Stimulated activated CD8-positive, alpha-beta memory T cell treated with anti-CD3 and anti-CD28 coated beads, Interleukin-7, amount 100 ng/mL, for 1 hour (primary cell): Measurements from ENCODE around the gene CDH1.
"Not testable (repeated sequence)": the region's sequence is repeated elsewhere in the genome, so short reads cannot be mapped to it uniquely, and the experiment has no call there.

Experiments used
- DNase-seq, 2 donors: peaks; one replicate each; pipeline ENCODE4 v3.0.0-alpha.2; 2020; ENCODE audit warnings: low read depth in 2 of 2

The CDH1 gene

DNA sequence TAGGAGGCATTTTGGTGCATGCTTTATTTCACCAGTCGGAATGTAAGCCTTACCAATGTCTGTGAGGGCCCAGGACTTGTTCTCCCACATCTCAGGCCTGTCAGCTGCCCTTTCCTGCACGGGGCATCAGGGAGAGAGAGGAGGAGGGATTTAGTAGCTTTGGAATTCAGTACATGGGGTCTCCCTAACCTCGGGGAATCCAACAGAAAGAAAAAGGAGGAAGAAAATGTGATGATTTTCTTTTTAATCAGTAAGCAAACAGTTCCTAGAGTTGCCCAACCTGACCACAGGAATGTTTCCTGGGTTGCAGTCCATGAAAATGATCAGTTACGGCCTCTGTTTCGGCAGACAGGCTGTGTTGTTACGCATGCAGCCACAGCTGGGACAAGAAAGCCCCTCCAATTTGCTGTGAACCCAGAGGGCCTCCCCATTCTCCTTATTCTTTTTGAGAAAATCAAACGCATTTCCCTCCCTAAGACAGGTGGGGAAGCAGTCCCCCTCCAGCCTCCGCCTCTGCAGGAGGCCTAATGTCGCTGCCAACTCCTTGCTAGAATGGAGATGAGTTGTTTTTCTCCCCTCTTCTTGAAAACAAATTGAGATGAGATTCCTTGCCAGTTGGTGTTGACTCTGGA, 53.2 kb downstream of the CDH1 start:
- no peak for DNase-seq

DNA sequence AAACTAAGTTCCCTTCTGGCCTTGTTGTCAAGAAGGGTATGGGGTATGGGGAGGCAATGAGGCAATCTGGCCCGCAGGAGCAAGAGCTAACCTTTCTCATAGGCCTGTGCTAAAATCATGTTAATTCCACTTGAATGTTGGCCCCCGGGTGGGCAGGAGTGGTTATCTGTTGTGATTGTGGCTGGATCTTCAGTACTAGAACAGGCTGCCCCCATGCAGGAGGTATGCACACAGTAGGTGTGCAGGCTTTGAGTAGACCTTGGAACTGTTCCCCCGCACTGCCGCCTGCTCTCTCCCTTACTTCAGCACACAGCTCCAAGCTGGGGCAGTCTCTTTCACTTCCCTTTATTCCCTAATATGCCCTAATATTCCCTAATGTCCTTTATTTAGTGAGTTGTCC, 53.9 kb downstream of the CDH1 start:
- DNase-seq = no peak

DNA sequence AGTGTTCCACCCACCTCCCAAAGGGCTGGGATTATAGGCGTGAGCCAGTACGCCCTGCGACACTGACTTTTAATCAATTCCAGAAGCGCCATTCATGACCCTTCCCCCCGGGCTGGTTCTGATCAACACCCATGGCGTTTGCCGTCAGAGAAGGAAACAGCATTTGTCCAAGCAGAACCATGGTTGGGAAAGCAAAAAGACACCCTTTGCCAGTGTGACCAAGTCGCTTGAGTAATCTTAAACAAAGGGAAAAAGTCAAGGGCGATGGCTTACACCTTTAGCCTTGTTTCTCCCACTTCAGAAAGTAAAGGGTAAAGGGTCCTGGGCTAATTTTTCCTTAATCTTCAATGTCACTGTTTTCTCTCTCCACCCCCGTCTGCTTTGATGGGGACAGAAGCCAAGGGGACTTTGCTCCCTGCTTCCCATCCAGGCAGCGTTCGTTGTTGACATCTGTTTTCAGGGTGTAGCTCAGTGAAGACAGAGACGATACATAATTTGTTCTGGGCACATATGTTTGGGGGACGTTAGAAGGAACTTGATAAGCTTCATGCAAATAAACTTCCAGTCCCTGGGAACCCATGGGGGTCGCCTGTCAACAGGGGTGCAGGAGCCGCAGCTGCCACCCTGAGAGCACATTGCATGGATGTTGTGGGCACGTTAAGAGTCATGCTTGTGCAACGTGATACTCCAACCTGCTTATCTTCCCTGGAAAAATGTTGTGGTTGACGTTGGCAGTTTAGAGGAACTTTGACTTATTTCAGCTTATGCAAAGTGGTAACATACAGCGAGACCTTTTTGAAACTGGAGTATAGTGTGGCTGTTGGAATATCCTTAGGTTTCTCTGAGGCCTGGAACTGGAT, 55.6 kb downstream of the CDH1 start:
- no peak for DNase-seq

DNA sequence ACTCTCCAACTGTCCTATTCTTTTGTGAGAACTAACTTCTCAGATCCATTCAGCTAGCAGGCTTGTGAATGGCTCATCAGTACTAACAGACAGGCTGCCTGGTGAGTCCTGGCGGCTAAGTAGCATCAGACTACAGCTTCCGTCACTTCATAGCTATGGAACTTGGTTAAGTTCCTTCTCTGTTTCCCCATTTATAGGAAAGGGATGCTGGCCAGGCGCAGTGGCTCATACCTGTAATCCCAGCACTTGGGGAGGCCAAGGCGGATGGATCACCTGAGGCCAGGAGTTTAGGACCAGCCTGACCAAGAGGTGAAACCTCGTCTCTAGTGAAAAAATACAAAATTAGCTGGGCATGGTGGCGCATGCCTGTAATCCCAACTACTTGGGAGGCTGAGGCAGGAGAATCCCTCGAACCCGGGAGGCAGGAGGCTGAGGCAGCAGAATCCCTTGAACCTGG, 56.3 kb downstream of the CDH1 start:
- DNase-seq = no peak

DNA sequence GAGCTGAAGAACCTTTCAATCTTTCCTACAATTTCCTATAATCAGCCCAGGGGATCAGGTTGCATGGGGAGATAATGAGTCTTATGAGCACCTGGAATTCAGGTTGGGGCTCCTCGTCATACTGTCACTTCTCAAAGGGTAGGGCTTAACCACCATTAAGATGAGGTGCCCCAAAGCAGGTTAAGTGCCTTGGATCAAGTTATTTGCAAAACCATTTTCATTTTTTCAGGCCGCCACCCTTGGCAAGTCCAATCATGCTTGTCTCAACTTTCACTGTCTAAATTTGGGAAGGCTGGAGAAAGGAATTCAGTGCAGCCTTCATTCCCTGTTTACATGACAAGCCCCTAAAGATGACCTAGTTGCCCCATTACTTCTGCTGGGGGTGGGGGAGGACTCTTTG, 61.3 kb downstream of the CDH1 start:
- no peak for DNase-seq

DNA sequence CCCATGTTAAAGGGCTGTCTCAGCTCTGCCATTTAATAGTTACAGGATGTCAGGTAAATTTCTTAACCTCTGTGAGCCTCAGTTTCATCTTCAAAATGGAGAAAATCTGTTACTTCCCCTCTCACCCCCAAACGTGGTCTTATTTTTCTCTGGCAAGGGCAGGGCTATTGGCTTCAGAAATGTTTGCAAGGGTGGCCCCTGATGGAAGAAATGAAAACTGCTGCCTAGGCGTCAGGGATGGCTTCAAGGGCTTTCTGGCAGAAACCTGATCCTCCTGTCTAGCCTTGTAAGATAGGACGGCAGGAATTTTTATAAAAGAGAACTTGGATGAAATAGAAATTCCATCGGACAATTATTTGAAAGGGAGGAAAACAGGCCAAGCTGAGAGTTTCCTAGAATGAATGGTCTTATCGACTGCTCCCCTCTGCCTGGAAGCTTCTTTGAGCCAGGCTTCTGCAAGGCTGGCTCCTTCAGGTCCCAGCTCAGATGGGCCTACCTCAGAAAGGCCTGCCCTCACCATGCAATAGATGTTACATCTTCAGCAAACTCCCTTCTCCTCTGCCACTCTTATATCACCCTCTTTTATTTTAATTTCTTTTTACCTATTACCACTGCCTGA, 63.3 kb downstream of the CDH1 start:
- DNase-seq = no peak

DNA sequence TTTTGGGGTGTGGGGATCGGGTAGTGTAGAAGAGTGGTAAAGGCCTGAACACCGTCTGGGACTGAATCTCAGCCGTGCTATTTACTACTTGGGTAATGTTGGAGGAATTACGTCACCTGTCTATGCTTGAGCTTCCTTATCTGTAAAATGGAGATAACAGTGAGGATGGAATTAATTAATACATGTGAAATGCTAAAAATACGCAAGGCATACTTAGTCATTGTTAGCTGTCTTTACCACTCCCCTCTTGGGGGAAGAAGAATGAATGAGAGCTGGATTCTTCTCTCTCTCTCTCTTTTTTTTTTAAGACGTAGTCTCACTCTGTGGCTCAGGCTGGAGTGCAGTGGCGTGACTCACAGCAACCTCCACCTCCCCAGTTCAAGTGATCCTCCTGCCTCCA, 65.1 kb downstream of the CDH1 start:
- no peak for DNase-seq

DNA sequence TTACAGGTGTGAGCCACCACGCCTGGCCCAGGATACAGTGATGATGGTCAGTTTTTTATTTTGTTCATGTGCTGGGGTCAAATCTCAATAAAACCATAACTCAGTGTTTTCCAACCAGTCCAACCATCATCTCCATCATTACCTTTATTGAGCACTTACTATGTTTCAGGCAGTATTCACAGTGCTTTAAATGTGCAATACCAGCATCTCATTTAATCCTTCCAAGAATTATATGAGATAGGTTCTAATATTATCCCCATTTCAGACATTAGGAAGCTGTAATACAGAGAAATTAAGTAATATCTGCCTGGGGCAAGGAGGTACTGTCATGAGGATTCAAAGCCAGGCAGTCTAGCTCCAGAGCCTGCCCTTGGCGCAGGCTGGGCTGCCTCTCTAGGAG, 69.3 kb downstream of the CDH1 start:
- no peak for DNase-seq

DNA sequence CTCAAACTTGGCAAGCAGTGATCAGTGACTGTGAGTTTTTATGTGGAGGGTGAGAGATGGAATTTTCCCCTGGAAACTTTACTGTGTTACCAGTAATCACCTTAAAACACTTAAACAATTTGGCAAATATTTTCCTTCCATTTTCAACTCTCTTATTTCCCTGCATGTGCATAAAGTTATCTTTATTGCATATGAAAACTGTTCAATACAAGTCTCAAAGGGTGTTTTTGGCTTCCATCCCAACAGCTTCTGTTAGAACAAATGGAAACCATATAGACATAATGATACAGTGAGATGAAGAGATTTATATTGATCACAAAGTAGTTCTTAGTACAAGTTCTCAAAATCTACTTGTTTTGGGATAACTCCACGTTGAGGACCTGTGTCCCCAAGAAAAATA, 69.9 kb downstream of the CDH1 start:
- DNase-seq = no peak

DNA sequence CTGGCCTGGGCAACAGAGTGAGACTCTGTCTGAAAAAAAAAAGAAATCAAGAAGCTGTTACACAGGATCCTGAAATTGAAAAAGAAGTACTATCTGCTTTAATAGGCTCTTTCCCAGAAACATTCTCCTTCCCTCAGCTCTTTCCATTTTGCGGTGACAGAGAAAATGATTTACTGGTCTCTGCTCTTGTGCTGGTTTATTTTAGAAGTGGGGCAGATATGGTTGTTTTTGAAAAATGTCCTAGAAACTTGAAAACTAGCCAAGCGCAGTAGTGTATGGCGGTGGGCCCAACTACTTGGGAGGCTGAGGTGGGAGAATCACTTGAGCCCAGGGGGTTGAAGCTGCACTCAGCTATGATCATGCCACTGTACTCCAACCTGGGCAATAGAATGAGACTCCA, 77.4 kb downstream of the CDH1 start:
- no peak for DNase-seq

DNA sequence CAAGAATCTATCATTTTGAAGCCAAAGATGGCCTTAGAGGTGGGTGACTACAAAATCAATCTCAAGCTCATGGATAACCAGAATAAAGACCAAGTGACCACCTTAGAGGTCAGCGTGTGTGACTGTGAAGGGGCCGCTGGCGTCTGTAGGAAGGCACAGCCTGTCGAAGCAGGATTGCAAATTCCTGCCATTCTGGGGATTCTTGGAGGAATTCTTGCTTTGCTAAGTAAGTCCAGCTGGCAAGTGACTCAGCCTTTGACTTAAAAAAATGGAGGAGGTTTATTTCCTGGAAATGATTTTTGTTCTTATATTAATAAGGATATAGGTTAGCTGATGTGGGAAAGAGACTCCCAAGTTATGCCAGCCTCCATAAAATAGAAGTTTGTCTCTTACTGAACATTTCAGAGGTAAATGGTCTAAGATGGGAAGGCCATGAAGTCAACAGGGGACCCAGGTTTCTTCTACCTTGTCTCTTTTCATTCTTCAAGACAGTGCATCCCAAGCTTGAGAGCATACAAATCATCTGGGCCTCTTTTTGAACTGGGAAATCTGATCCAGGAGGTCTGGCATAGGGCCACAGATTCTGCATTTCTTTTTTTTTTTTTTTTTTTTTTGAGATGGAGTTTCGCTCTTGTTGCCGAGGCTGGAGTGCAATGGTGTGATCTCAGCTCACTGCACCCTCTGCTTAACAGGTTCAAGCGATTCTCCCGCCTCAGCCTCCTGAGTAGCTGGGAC, 86.5 kb downstream of the CDH1 start:
- DNase-seq = no peak

DNA sequence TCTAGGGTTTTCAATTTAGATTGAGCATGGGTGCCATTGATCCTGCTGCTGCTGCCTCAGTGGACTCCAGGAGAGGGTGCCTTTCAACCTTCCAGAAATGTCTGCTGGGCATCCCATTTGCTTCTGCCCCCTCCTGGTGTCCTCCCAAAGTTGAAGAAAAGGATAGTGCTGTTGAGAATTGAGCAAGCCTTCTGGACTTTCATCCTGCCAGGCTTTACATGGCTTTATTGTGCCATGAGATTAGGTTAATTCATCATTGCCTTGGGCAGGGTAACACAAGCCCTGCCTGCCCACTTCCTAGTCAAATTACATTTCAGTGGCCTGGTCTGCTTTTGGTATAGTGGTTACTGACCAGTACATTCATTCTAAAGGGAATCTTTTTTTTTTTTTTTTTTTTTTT, 88.3 kb downstream of the CDH1 start:
- no peak for DNase-seq

DNA sequence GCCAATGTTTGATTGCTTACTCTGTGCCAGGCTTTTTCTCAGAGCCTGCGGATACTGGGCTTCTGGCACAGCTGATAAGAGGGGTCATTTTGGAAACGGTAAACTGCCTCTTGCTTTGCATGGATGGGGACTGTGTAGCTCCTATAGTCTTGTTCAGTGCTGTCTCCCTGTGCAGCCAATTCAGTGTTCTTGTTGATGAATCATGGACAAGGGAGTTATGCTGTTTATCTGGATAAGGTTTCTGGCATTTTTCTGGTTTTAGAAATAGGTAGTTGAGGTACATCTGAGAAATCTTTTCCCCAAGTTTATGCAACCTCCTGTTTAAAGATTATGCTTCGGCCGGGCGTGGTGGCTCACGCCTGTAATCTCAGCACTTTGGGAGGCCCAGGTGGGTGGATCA, 89.6 kb downstream of the CDH1 start:
- no peak for DNase-seq

DNA sequence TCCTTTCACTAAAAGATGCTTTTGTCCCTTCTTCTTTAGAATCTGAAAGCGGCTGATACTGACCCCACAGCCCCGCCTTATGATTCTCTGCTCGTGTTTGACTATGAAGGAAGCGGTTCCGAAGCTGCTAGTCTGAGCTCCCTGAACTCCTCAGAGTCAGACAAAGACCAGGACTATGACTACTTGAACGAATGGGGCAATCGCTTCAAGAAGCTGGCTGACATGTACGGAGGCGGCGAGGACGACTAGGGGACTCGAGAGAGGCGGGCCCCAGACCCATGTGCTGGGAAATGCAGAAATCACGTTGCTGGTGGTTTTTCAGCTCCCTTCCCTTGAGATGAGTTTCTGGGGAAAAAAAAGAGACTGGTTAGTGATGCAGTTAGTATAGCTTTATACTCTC, 96.2 kb downstream of the CDH1 start:
- DNase-seq = no peak

DNA sequence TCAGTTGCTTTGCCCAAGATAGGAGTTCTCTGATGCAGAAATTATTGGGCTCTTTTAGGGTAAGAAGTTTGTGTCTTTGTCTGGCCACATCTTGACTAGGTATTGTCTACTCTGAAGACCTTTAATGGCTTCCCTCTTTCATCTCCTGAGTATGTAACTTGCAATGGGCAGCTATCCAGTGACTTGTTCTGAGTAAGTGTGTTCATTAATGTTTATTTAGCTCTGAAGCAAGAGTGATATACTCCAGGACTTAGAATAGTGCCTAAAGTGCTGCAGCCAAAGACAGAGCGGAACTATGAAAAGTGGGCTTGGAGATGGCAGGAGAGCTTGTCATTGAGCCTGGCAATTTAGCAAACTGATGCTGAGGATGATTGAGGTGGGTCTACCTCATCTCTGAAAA, 97.5 kb downstream of the CDH1 start:
- no peak for DNase-seq

DNA sequence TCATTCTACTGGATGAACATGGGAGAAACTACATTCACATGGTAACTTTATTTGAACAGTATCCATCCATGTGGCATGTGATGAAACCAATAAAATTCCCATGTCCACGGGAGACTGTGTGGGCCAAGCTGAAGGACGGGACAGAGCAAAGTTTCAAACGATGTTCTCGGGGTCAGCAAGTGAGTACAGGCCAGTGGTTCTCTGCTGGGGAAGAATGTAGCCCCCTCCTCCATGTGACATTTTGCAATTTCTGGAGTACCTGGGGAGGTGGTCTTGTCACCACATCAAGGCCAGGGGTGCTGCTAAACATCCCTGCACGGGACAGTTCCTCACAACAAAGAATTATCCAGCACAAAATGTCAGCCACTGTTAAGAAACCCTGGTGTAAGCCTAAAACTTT, 98.9 kb downstream of the CDH1 start:
- no peak for DNase-seq

DNA sequence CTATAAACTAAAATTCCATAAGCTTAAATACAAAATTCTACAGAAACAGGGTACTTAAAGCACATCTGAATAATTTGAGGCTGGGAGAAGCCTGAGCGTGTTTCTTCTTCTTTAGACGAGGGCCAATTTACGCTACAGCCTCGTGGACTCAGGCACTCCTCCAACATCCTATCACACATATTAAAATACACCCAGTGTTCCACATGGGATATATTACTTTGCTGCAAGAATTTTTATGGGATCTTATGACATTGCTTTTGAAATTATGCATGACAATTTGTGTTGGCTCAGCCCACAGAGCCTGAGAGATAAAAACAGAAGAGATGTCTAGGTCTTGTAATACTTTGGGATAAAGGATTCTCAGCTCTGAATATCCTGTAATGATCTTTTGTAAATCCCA, 102.7 kb downstream of the CDH1 start:
- no peak for DNase-seq

DNA sequence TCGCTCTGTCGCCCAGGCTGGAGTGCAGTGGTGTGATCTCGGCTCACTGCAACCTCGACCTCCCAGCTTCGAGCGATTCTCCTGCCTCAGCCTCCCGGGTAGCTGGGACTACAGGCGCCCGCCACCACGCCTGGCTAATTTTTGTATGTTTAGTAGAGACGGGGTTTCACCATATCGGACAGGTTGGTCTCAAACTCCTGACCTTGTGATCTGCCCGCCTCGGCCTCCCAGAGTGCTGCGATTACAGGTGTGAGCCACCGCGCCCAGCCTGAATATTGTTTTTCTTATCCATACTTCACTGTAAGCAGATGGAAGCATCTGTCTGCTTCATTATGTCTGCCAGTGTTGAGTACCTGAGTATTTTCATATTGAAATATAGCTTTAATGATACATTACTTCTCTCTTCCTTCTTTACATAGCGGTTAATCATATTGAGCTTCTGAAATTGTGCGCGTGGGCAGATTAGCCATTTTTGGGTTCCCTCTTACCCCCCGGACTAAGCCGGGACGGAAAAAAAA, 105.9 kb downstream of the CDH1 start:
- DNase-seq = not testable (repeated sequence)

DNA sequence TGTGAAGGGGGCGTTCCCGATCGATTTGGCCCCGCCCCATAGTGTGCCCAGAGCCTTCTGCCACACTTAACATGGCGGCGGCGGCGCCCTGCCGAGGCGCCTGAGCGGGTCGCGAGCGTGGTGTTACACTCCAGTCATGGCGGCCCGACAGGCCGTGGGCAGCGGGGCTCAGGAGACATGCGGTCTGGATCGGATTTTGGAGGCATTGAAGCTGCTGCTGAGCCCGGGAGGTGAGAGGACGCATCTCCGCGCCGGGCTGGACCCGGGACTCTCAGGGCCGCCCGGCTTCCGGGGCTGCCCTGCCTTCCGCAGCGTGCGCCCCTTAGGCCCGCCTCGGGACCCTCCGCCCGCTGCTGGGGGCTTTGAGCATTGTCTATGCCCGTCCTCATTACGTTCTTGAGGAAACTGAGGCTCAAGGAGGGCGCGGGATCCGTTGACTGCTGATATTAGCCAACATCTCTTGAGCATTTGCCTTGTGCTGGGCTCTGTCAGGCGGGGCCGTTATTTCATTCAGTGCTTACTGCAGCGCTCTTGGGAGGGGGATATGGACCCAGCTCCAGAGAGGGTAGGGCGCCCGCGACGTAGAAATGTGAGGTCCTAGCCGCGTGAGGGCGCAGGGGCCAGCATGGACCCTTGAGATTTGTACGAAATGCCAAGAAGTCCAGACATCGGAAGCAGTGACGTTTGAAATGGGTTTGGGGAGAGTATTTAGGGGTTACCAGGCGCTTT, 106.6 kb downstream of the CDH1 start, which contains the start of gene TANGO6:
TSS of gene TANGO6 (plus strand) at position 50 of the 729 bp plus-strand sequence. CDS start at position 137, 87 bp downstream.
- DNase-seq = peak; percentile 80 to 87

DNA sequence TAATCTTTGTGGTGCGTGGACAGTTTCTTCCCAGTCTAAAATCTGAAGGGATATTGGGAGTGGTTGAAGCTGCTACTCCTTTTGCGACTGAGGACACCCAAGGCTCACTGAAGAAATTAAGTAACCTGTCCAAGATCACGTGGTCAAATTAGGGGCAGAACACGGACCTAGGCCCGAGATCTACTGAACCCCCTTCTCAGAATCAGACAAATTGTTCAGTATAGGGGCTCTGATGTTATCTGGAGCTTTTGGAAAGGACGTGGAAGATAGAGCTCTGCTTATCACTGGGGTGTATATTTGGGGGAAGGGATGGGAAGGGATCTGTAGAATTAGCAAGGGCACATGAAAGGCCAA, 107.1 kb downstream of the CDH1 start:
- no peak for DNase-seq

DNA sequence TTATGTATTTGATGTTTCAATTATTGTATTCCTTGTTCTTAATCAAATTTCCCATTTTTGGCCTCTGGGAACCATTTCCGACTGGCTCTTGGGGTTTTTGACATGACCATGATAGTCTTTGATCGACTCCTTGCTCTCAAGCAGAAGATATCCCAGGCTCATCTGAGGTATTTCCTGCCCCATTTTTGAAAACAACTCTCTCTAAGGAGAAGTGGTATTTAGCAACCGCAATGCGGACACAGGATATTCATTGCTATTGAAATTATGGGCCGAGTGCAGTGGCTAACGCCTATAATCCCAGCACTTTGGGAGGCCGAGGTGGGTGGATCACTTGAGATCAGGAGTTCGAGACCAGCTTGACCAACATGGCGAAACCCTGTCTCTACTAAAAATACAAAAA, 111.7 kb downstream of the CDH1 start:
- DNase-seq = no peak
